ENCODE measurements around the gene DAGLA. TPM values are rescaled to one million over a fixed set of nuclear protein-coding genes. Genes with fewer than 3 reads are reported as not detected.
A peak's percentile ranks its signal among the peaks of the same experiment; 100 is the strongest.

DAGLA gene
- total and polyA plus RNA-seq, 2 experiments from 2014 or later: 2.1 to 6.3 TPM

GRCh38 chr11:61791737-61792309 is 111.6 kb downstream of the DAGLA start:
- no peaks in the 10 kb centered on the region for H3K27me3 ChIP-seq
- peak overlapping the region; percentile 91 for H3K27ac ChIP-seq
- peaks cover 11% of the 10 kb centered on the region for H3K4me1 ChIP-seq (ENCODE audit: low read depth)
- DNase-seq (ENCODE audit: low read depth in 1 of 2, low spot score in 1 of 2): peak; percentile 84 to 96
- H3K9me3 ChIP-seq (ENCODE audit: low read depth): no peaks in the 10 kb centered on the region
- no peak for TF ChIP-seq CTCF (IDR thresholded peaks at IDR 0.05; ENCODE audit: low read depth, low read length)
- H3K4me3 ChIP-seq: peak overlapping the region; percentile 76
- peaks cover 18% of the 10 kb centered on the region for H3K36me3 ChIP-seq

- Histone ChIP-seq H3K27ac (peak within 1 kb of the TSS; percentile 91), H3K4me3 (peak within 1 kb of the TSS; percentile 76), H3K27me3 (no peaks in the 10 kb centered on the region), H3K36me3 (peaks cover 13% of the 10 kb centered on the region), H3K4me1 (ENCODE audit: low read depth) (peaks cover 11% of the 10 kb centered on the region), H3K9me3 (ENCODE audit: low read depth) (no peaks in the 10 kb centered on the region)
- TF ChIP-seq CTCF (IDR thresholded peaks at IDR 0.05; ENCODE audit: low read depth, low read length): no peak
- DNase-seq (ENCODE audit: low read depth in 1 of 2, low spot score in 1 of 2): peak; percentile 92 to 94
These were observed 112.3 kb downstream of the DAGLA start, which contains the start of the genes FEN1 and TMEM258 for GRCh38 chr11:61792310-61793082. Gene FEN1, plus strand, starts transcription at chr11:61792911. Its CDS starts 2,451 bp downstream, at chr11:61795362. Gene TMEM258, minus strand, starts transcription at chr11:61792599. Its CDS starts 41 bp downstream, at chr11:61792558.

GRCh38 chr11:61793083-61793828 is 113.1 kb downstream of the DAGLA start:
- no peak for TF ChIP-seq CTCF (IDR thresholded peaks at IDR 0.05; ENCODE audit: low read depth, low read length)
- H3K4me3 ChIP-seq: peak overlapping the region; percentile 76
- peaks cover 13% of the 10 kb centered on the region for H3K36me3 ChIP-seq
- no peaks in the 10 kb centered on the region for H3K9me3 ChIP-seq (ENCODE audit: low read depth)
- H3K27ac ChIP-seq: peak overlapping the region; percentile 91
- DNase-seq (ENCODE audit: low read depth in 1 of 2, low spot score in 1 of 2): no peak
- no peaks in the 10 kb centered on the region for H3K27me3 ChIP-seq
- H3K4me1 ChIP-seq (ENCODE audit: low read depth): peaks cover 11% of the 10 kb centered on the region

- DNase-seq (ENCODE audit: low read depth in 1 of 2, low spot score in 1 of 2): no peak
- Histone ChIP-seq H3K27ac (no peak overlapping the region), H3K4me3 (peak overlapping the region; percentile 76), H3K36me3 (peaks cover 12% of the 10 kb centered on the region), H3K4me1 (ENCODE audit: low read depth) (peaks cover 11% of the 10 kb centered on the region), H3K27me3 (no peaks in the 10 kb centered on the region), H3K9me3 (ENCODE audit: low read depth) (no peaks in the 10 kb centered on the region)
- no peak for TF ChIP-seq CTCF (IDR thresholded peaks at IDR 0.05; ENCODE audit: low read depth, low read length)
These were observed 113.6 kb downstream of the DAGLA start for GRCh38 chr11:61793829-61794204.

GRCh38 chr11:61794579-61794978 is 114.4 kb downstream of the DAGLA start:
- H3K4me3 ChIP-seq: no peak overlapping the region
- peaks cover 4% of the 10 kb centered on the region for H3K36me3 ChIP-seq

More at GRCh38 chr11:61794579-61794978, 114.4 kb downstream of the DAGLA start:
- DNase-seq (ENCODE audit: low read depth in 1 of 2, low spot score in 1 of 2): no peak
- H3K27me3 ChIP-seq: no peaks in the 10 kb centered on the region
- no peak for TF ChIP-seq CTCF (IDR thresholded peaks at IDR 0.05; ENCODE audit: low read depth, low read length)
- peaks cover 11% of the 10 kb centered on the region for H3K4me1 ChIP-seq (ENCODE audit: low read depth)
- H3K9me3 ChIP-seq (ENCODE audit: low read depth): no peaks in the 10 kb centered on the region
- no peak overlapping the region for H3K27ac ChIP-seq
